Neural cell (in vitro differentiated cells): ENCODE measurements around the gene ING1.
A peak's percentile ranks its signal among the peaks of the same experiment; 100 is the strongest.

Experiments
- EP300 ChIP-seq: fragments of 450-650 bp; conservative IDR thresholded peaks from 2 replicates; pipeline ENCODE4 v1.6.1; 2014; ENCODE audit warnings: antibody characterized with exemption, mild to moderate bottlenecking, moderate library complexity; ENCODE audit not compliant: poor library complexity, severe bottlenecking
- EZH2 ChIP-seq: fragments of 200-600, 300-800 bp; shearing (Covaris generic), sonication (generic); IDR thresholded peaks from 2 replicates; pipeline ENCODE4 v1.6.1; 2014; ENCODE audit warnings: antibody characterized with exemption, low read length, borderline replicate concordance, mild to moderate bottlenecking; ENCODE audit not compliant: insufficient read depth, poor library complexity, severe bottlenecking
- MXI1 ChIP-seq: fragments of 450-650 bp; conservative IDR thresholded peaks from 2 replicates; pipeline ENCODE4 v1.6.1; 2014; ENCODE audit warnings: antibody characterized with exemption, mild to moderate bottlenecking; ENCODE audit not compliant: poor library complexity, severe bottlenecking
- POLR2AphosphoS5 ChIP-seq: IDR thresholded peaks from 2 replicates; pipeline ENCODE4 v1.6.1; 2012
- RAD21 ChIP-seq: fragments of 450-650 bp; conservative IDR thresholded peaks from 2 replicates; pipeline ENCODE4 v1.6.1; 2014; ENCODE audit warnings: antibody characterized with exemption, mild to moderate bottlenecking, moderate library complexity
- TAF1 ChIP-seq: IDR thresholded peaks from 2 replicates; pipeline ENCODE4 v1.6.1; 2012; ENCODE audit warnings: low read depth
- TF ChIP-seq, protein P1 (sequence below): fragments of 450-650 bp; IDR thresholded peaks from 2 replicates; pipeline ENCODE4 v1.5.1; 2014; ENCODE audit warnings: antibody characterized with exemption, mild to moderate bottlenecking, moderate library complexity; ENCODE audit not compliant: poor library complexity, severe bottlenecking
- TF ChIP-seq, protein P2 (sequence below): IDR thresholded peaks from 2 replicates; pipeline ENCODE4 v1.6.1; 2012; ENCODE audit warnings: borderline replicate concordance

DNA sequence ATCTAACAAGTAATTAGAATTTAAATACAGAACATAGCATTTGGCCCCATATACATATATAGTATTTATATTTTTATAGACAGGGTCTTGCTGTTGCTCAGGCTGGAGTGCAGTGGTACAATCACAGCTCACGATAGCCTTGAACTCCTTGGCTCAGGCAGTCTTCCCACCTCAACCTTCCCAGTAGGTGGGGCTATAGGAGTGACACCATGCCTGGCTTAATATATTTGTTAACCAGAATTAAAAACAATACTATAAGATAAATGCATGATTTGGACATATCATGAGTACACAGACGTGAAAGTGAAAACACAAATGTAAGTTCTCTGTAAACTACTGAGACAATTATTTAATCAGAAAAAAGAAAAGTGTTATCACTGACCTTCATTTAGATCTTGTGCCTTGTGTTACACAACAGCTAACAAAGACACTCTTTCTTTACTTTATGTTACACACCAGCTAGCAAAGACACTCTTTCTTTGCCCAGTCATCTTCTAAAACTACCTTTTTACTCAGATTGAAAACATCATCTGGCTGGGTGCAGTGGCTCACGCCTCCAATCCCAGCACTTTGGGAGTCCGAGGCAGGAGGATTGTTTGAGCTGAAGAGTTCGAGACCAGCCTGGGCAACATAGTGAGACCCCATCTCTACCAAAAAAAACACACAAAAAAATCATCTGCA, 30.2 kb upstream of the ING1 start:
- TF ChIP-seq, protein P1, sequence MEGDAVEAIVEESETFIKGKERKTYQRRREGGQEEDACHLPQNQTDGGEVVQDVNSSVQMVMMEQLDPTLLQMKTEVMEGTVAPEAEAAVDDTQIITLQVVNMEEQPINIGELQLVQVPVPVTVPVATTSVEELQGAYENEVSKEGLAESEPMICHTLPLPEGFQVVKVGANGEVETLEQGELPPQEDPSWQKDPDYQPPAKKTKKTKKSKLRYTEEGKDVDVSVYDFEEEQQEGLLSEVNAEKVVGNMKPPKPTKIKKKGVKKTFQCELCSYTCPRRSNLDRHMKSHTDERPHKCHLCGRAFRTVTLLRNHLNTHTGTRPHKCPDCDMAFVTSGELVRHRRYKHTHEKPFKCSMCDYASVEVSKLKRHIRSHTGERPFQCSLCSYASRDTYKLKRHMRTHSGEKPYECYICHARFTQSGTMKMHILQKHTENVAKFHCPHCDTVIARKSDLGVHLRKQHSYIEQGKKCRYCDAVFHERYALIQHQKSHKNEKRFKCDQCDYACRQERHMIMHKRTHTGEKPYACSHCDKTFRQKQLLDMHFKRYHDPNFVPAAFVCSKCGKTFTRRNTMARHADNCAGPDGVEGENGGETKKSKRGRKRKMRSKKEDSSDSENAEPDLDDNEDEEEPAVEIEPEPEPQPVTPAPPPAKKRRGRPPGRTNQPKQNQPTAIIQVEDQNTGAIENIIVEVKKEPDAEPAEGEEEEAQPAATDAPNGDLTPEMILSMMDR = peak; percentile 49
- TF ChIP-seq EZH2 (no peak), MXI1 (no peak), RAD21 (peak; percentile 48), POLR2AphosphoS5 (no peak), EP300 (no peak), TAF1 (no peak)
- TF ChIP-seq, protein P2, sequence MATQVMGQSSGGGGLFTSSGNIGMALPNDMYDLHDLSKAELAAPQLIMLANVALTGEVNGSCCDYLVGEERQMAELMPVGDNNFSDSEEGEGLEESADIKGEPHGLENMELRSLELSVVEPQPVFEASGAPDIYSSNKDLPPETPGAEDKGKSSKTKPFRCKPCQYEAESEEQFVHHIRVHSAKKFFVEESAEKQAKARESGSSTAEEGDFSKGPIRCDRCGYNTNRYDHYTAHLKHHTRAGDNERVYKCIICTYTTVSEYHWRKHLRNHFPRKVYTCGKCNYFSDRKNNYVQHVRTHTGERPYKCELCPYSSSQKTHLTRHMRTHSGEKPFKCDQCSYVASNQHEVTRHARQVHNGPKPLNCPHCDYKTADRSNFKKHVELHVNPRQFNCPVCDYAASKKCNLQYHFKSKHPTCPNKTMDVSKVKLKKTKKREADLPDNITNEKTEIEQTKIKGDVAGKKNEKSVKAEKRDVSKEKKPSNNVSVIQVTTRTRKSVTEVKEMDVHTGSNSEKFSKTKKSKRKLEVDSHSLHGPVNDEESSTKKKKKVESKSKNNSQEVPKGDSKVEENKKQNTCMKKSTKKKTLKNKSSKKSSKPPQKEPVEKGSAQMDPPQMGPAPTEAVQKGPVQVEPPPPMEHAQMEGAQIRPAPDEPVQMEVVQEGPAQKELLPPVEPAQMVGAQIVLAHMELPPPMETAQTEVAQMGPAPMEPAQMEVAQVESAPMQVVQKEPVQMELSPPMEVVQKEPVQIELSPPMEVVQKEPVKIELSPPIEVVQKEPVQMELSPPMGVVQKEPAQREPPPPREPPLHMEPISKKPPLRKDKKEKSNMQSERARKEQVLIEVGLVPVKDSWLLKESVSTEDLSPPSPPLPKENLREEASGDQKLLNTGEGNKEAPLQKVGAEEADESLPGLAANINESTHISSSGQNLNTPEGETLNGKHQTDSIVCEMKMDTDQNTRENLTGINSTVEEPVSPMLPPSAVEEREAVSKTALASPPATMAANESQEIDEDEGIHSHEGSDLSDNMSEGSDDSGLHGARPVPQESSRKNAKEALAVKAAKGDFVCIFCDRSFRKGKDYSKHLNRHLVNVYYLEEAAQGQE = no peak
